Skeletal muscle cell (primary cell): ENCODE data around the gene CASP7.

Experiments used
- DNase-seq: peaks from one replicate; pipeline ENCODE4 v3.0.0-alpha.2; 2010; ENCODE audit warnings: low read depth
- H3K4me3 ChIP-seq: 2 replicates; pipeline ENCODE4 v1.5.1; 2011; ENCODE audit warnings: low read depth, mild to moderate bottlenecking, control low read depth, low read length, moderate library complexity

CASP7 gene

DNA sequence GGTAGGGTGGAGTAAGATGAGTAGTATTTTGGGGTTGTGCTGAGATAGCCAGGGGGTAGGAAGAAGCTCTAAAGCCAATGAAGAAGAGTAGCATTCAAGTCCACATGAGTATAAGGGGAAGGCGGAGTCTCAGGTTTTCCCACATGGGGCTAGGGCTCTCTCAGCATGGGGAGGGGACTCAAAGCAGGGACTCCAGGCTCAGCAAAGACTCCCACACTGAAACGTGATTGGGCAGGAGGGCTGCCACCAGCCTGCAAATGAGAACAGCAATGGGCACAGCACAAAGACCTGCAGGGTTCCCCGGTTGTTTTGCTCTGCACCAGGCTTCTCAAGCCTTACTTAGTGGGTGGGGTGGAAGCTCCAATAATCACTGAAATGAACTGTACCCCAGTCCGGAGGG, 14.4 kb upstream of the CASP7 start:
- DNase-seq: no peak
- H3K4me3 ChIP-seq: no peak overlapping the region

DNA sequence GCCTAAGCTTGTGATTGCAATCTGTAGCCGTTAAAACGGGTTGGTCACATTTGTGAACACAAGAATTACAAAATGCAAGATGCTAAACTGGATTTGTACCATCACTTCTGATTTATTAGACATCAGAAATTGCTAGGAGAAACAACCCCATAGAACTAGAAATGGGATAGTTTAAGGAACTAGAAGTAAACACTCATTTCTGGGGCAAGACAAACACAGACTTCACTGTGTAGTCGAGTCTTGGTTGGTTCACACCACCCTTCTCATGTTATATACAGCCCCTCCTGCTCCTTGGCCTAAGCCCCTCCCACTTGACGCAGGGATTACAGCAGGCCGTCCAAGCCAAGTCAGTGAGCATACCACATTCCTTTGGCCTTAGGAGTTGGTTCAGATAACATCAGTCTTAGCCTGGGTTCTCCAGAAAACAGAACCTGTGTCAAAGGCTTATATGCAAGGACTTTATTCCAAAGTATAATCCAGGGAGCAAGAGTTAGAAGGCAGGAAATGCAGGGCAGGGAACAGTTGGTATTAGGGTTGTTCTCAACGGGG, 13.8 kb upstream of the CASP7 start:
- peak; percentile 62 for DNase-seq
- no peak overlapping the region for H3K4me3 ChIP-seq

DNA sequence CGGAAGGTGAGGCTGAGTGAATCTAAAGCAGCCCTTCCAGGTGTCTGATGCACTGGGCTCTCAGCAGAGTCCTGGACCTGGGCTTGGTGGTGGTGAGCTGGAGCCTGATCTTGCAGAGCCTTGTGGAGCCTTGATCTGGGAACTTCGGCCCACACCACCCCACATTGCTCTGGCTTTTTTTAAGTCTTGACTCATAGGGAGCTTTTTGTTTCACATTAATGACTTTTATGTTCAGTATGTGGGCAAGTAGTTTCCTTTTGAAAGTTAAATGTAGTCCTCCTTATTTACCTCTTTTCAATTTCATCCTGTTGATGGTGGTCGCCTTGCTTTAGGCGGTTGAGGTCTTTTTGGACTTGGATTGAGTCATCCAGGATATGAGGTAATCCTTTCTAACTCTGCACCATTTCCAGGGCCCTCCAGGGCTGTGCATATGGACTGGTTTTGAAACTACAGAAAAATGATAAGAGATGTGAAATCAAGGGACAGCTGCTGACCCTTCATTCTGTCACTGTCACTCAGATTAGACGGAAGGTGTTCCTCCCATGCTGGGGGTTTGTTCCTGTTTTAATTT, 12.9 kb upstream of the CASP7 start:
- no peak overlapping the region for H3K4me3 ChIP-seq
- DNase-seq: no peak

DNA sequence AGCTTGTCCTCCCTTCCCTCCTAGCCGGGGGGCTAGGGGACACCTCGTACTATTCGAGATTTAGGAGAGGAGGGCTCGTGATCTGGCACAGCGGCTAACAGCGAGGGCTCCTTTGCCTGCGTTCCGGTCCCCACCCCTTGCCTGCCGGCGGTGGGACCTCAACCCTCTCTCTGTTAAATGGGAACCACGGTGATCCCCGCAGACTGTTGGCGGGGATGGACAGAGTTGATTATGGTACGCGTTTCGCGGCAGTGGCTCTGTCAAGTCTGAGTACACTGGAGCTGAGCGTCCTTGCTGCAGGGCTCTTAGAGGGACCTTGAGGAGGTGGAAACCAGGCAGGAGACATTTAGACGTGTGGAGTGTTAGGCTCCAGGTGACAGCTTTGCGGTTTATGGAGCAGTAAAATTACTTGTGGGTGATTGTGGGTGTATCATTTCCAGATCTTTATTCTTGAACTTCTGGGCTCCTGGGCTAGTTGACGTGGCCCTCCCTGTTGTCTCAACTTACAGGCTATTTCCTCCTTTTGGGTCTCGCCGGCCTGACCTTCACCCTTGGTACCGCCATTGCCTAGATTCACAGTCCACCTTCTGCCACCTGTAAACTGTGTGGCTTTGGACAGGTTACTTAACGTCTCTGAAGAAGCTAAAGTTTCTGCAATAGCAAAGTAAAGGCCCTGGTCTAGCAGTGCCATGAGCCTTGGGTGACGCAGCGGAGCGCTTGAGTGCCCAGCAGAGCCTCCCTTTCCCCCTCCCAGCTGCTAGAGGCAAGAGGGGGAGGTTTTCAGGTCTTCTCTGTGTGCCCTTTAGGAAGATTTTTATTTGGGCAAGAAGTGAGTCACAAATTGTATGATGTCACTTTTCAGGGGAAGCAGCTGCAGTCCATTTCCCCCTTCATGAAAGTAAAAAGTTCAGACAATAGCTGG, 739 bp downstream of the CASP7 start:
- peak overlapping the region; percentile 97 for H3K4me3 ChIP-seq
- DNase-seq: no peak

DNA sequence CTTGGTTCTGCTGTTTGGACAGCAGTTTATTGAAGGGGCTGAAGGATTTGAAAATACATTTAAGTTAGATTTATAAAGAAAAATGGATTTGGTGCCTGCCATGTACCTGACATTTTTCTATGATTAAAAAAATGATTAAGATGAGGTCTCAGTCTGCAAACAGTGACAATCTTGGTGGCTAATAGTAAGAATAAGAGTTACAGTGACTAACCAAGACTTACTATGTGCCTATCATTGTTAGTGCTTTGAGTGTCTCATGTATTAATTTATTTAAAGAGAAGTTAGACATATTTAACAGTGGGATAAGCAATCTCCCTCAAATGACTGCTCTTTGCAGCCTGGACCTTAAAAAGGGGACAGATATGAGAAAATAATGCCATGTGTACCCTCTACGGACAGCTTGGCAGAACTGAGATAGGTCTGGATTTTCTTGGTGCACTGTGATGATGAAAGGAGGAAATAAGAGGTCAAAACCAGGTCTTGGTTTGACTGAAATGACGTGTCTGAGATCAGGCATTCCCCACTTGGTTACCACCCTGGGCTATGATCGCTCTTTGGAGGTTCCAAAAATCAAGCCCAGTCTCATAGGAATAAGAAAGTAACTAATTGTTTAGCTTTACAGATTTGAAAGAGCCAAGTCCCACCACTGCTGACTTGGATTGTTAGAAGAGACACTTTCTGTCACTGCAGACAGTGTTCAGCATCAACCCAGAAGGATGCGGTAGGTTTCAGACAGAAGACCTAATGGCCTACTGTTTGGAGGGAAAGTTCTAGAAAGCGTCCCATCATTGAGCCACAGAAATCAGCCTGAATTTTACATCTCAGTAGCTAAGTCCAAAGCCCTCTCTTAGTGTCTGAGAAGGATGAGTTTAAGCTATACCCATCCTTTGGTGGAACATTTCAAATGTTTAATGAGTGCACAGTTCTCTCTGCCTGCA, 2.1 kb downstream of the CASP7 start:
- no peak for DNase-seq
- no peak overlapping the region for H3K4me3 ChIP-seq

DNA sequence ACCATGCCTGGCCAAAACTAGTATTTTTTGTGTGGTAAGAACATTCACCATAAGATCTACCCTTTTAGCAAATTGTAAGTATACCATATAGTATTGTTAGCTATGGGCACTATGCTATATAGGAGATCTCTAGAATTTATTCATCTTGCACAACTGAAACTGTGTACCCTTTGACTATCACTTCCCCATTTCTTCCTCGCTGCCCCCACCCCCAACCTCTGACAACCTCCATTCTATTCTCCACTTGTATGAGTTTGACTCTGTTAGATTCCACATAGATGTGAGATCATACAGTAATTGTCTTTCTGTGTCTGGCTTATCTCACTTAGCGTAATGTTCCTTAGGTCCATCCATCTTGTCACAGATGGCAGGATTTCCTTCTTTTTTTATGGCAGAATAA, 3.6 kb downstream of the CASP7 start:
- H3K4me3 ChIP-seq: no peak overlapping the region
- DNase-seq: no peak

DNA sequence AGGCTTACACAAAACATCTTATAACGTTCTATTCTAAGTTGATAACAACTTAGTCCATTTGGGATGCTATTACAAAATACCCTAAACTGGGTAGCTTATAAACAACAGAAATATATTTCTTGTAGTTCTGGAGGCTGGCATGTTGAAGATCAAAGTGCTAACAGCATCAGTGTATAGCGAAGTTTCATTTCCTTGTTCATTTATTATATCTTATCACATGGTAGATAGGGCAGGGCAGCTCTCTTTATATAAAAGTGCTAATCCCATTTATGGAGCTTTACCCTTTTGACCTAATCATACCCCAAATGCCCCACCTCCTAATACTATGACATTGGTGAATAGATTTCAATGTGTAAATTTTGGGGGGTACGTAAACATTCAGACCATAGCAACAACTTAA, 6.3 kb downstream of the CASP7 start:
- no peak overlapping the region for H3K4me3 ChIP-seq
- no peak for DNase-seq

DNA sequence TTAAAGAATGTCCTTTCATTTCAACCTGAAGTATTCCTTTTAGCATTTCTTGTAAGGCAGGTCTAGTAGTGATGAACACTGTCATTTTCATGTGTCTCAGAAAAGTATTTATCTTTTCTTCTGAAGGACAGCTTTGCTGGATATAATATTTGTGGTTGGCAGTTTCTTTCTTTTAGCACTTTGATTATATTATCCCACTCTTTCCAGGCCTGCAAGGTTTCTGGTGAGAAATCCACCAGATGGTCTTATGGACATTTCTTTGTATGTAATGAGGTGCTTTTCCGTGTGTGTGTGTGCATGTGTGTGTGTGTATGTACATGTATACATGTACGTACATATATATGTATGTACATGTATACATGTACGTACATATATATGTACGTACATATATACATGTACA, 7.3 kb downstream of the CASP7 start:
- DNase-seq: no peak
- H3K4me3 ChIP-seq: no peak overlapping the region

DNA sequence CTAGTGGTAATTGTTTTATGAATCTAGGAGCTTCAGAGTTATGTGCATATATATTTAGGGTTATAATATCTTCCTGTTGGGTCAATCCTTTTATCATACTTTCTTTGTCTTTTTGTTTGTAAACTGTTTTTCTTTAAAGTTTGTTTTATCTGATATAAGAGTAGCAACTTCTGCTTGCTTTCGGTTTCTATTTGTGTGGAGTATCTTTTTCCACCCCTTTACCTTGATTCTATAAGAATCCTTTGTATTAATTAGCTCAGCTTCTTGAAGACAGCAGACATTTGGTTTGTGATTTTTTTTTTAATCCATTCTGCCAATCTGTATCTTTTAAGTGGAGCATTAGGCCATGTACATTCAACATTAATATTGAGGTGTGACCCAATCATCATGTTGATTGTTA, 9.3 kb downstream of the CASP7 start:
- no peak for DNase-seq
- H3K4me3 ChIP-seq: no peak overlapping the region

DNA sequence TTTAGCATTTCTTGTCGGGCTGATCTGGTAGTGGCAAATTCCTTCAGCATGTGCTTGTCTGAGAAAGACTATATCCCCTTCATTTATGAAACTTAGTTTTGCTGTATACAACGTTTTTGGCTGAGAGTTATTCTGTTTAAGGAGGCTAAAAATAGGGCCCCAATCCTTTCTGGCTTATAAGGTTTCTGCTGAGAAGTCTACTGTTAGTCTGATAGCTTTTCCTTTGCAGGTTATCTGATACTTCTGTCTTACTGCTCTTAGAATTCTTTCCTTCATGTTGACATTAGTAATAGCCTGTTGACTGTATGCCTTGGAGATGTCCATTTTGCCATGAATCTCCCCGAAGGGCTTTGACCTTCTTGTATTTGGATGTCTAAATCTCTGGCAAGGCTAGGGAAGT, 9.9 kb downstream of the CASP7 start:
- H3K4me3 ChIP-seq: no peak overlapping the region
- DNase-seq: no peak

DNA sequence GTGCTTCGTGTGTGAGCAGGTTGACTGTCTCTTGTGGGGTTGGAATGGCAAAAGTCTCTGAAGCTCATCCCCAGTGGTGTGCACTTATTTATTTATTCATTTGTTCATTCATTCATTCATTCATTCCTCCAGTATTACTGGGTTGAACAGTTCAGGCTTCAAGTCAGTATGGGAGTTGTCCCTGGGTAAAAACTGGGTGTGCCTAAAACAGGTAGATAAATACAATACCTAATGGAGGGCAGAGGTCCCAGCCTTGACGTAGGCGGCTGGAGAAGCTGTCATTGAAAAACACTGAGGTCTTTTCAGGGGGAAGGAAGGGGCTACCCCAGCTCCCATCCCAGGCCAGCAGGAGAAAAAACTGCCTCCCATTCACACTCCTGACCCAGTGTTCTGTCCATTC, 11.0 kb downstream of the CASP7 start:
- H3K4me3 ChIP-seq: no peak overlapping the region
- no peak for DNase-seq

DNA sequence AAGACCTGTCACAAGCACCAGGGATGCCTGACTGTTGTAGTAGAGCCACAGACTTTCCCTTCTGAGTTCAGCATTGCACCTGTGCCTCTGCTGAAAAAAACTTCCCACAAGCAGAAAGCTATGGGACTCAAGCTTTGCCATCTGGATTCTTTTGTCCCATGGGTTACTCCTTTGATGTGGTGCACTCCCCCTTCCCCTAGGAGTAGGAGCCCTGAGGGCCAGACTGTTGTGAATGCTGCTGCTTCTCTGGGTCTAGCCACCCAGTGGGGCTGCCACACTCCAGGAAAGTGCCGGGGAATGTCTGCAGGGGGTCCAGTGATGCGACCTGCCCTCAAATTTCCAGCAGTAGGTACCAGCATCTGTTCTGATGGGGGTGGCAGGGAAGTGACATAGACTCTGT, 11.7 kb downstream of the CASP7 start:
- DNase-seq: no peak
- no peak overlapping the region for H3K4me3 ChIP-seq

DNA sequence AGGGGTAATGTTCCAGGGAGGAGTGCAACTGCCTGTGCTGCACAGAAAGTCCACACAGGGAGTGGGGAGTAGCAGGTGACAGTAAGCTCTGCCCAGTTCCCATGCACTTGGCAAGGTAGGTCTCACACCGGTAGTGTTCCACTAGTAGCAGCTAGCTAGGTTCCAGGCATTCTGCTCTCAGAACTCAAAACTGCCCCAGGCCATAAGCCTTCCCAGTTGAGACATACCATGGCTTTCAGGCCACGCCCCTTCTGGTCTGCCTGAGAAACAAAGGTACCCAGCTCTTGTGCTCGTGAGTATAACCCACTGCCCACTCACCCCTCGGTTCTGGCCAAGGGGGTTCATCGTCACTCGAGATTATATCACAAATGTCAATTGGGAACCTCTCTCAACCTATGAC, 12.6 kb downstream of the CASP7 start:
- no peak for DNase-seq
- H3K4me3 ChIP-seq: no peak overlapping the region

DNA sequence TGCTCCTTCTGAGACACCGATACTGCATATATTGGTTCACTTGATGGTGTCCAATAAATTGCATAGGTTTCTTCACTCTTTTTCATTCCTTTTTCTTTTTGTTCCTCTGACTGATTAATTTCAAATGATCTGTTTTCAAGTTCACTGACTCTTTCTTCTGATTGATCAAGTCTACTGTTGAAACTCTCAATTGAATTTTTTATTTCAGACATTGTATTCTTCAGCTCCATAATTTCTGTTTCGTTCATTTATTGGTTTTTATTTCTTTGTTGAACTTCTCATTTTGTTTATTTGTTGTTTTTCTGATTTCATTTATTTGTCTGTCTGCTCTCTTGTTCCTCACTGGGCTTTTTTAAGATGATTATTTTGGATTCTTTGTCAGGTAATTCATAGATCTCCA, 13.6 kb downstream of the CASP7 start:
- no peak for DNase-seq
- H3K4me3 ChIP-seq: no peak overlapping the region

DNA sequence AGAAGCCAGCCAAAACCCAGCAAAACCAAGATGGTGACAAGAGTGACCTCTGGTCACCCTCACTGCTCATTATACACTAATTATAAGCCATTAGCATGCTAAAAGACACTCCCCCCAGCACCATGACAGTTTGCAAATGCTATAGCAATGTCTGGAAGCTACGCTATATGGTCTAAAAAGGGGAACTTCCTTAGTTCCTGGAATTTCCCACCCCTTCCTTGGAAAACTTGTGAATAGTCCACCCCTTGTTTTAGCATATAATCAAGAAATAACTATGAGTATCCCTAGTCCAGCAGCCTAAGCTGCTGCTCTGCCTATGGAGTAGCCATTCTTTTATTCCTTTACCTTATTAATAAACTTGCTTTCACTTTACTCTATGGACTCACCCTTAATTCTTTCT, 16.0 kb downstream of the CASP7 start:
- no peak overlapping the region for H3K4me3 ChIP-seq
- no peak for DNase-seq

DNA sequence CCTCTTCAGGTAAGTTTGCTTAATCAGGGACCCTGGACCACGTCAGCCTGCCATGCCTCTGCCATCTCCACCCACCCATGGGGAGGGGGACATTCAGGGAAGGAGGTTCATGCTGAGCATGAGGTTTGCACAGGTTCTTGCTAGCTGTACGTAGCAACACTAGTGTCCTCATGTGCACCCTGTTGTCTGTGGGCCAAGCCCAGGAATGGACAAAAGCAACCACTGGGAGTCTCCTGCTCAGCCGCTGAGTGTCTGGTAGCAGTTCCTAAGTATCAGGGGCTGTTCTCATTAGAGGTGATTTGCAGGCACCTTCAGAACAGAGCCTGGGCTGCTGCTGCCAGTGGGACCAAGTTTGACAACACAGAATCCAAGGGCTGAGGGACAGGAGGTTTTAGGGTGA, 17.9 kb downstream of the CASP7 start:
- no peak for DNase-seq
- no peak overlapping the region for H3K4me3 ChIP-seq

DNA sequence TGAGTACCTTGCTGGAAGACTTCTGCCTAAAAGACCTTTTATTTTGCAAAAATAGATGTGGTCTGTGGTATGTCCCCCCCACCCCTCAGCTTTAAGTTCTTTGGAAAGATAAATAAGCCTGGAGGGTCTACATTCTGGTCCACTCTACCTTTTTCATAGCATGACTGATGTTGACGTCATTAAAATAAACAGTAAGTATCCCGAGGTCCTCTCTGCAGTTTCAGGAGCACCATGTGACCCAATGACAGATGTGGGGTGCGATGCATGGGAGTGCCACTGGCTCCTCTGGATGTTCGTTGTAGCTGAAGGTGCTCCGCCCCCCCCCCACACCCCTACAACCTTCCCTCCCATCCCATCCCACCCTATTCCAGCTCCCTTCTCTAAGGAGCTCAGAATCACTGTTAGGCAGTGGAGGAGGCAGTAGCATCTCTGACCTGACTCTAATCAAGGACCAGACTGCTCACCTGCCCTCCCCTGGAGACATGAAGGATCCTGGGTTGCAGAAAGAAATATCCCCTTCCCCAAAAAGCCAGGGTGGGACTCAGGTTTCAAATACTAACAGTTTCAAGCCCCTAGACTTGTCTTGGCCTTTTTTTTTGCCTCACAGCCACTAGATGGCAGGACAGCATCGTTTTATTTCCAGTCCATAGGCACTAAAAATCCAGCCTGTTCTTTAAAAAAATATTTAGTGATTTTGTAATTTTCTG, 25.1 kb downstream of the CASP7 start:
- no peak overlapping the region for H3K4me3 ChIP-seq
- no peak for DNase-seq

DNA sequence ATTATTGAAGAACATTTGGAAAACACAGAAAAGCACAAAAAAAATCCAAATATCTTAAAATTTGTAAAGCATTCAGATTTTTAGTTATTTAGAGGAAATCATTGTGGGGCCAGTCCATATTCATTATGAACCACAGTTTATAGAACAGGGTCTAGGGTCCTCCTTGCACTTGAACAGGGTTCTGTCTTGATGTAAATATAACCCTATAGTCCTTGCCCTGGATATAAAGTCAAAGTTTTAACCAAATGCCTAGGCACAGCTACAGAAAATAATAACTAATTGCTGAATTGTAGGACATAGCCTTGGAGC, 25.6 kb downstream of the CASP7 start:
- no peak overlapping the region for H3K4me3 ChIP-seq
- DNase-seq: no peak

DNA sequence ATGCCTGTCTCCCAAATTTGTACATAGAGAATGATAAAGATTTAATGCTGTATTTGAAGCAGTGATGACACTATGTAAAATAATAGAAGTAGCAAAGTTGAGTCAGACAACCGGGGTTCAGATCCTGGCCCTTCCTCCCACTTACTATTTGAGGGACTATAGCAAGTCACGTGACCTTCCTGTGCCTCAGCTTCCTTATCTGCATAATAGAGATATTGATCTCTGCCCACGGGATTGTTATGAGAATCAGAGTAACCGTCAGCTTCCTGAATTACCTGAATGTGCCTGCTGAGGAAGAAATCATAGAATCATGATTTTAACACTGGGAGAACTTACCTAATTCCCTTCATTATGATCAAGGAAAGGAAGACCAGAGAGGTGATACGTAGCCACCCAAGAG, 26.9 kb downstream of the CASP7 start:
- H3K4me3 ChIP-seq: no peak overlapping the region
- DNase-seq: no peak

DNA sequence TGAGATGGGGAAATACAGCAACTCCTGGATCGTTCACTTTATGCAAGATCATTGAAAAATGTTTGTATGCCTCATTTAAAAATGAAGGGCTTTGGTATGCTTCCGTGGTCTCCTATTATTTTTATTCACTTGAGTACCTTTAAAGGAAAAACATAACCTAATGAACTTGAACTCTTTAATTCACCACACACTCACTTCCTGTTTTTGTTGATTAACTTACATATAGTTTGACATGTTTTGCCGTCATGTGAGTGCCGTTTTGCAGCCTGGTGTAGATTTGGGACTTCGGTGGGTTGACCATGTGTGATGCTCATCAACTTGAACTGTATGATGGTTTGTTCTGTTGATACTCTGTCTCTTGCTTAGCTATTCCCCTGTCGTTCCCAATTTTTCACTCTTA, 28.9 kb downstream of the CASP7 start:
- H3K4me3 ChIP-seq: no peak overlapping the region
- DNase-seq: no peak
